Activated naive CD8-positive, alpha-beta T cell treated with anti-CD3 and anti-CD28 coated beads, Interleukin-2, amount 10 ng/mL, durations not matched to agents 7 days and 5 days (primary cell): Measurements from ENCODE around the gene AGPAT2. TPM values are rescaled to one million over a fixed set of nuclear protein-coding genes. Genes with fewer than 3 reads are reported as not detected.

Source experiments
- ATAC-seq: fragments of 150-1000 bp; cut with Tn5 transposase; one replicate; pipeline ENCODE4 v1.10.0; 2021; ENCODE audit warnings: low read depth, moderate library complexity
- POLR2A ChIA-PET: fragments of 350-600 bp; sonication (Branson Sonifier 250); formaldehyde crosslinking; loops from one replicate; lab custom pipeline; 2021; ENCODE audit warnings: antibody characterized with exemption; lab: Charles Lee
- DNase-seq: peaks from one replicate; pipeline ENCODE4 v3.0.0; 2021
- H3K27ac Mint-ChIP-seq: one replicate; pipeline ENCODE4 v1.8.0; 2022; ENCODE audit warnings: mild to moderate bottlenecking, mixed read lengths
- H3K27me3 Mint-ChIP-seq: one replicate; pipeline ENCODE4 v1.8.0; 2022; ENCODE audit warnings: mild to moderate bottlenecking, moderate library complexity, mixed read lengths
- H3K36me3 Mint-ChIP-seq: one replicate; pipeline ENCODE4 v1.8.0; 2021; ENCODE audit warnings: mild to moderate bottlenecking, mixed read lengths
- H3K4me1 Mint-ChIP-seq: one replicate; pipeline ENCODE4 v1.8.0; 2021; ENCODE audit warnings: mixed read lengths
- H3K4me3 Mint-ChIP-seq: one replicate; pipeline ENCODE4 v1.8.0; 2022; ENCODE audit warnings: mild to moderate bottlenecking, moderate library complexity, mixed read lengths
- H3K9me3 Mint-ChIP-seq: one replicate; pipeline ENCODE4 v1.8.0; 2021; ENCODE audit warnings: mixed read lengths
- microRNA-seq: library from miRNA; unstranded; fragments of <30 nt; microRNA quantifications from one replicate; pipeline ENCODE4 v1.2.0, GENCODE V29; 2022
- total RNA-seq, 2 experiments: library from RNA; stranded (reverse); gene quantifications; one replicate each; pipeline ENCODE4 v1.2.3, GENCODE V29; 2021

The AGPAT2 gene
- total RNA-seq, 2 experiments from 2014 or later = 21.6 to 24.8 TPM

GRCh38 chr9:136626740-136627642 is 60.3 kb downstream of the AGPAT2 start:
- peak; percentile 30 for DNase-seq

GRCh38 chr9:136626066-136626725 is 61.1 kb downstream of the AGPAT2 start:
- peak; percentile 24 for DNase-seq
- POLR2A ChIA-PET = no interaction called here
- H3K4me3 Mint-ChIP-seq = no peak overlapping the region

More at GRCh38 chr9:136626740-136627642, 60.3 kb downstream of the AGPAT2 start:
- Mint-ChIP-seq H3K27ac (no peak overlapping the region), H3K27me3 (no peaks in the 10 kb centered on the region), H3K36me3 (no peaks in the 10 kb centered on the region), H3K4me3 (no peak overlapping the region), H3K9me3 (no peaks in the 10 kb centered on the region), H3K4me1 (peaks cover 5% of the 10 kb centered on the region)
- no peak for ATAC-seq
- POLR2A ChIA-PET = interaction anchor here (0.8 kb wide), 1 partner anchor 140 kb away, joined by 3 read pairs; no protein-coding TSS in a partner anchor

GRCh38 chr9:136625101-136626065 is 61.9 kb downstream of the AGPAT2 start:
- DNase-seq = no peak
- no peaks in the 10 kb centered on the region for H3K9me3 Mint-ChIP-seq
- POLR2A ChIA-PET = interaction anchor here (0.6 kb wide), 1 partner anchor 93 kb away, joined by 3 read pairs; no protein-coding TSS in a partner anchor

More at GRCh38 chr9:136626066-136626725, 61.1 kb downstream of the AGPAT2 start:
- no peak overlapping the region for H3K27ac Mint-ChIP-seq
- H3K27me3 Mint-ChIP-seq = no peaks in the 10 kb centered on the region
- H3K4me1 Mint-ChIP-seq = peaks cover 5% of the 10 kb centered on the region
- no peak for ATAC-seq
- H3K36me3 Mint-ChIP-seq = no peaks in the 10 kb centered on the region
- H3K9me3 Mint-ChIP-seq = no peaks in the 10 kb centered on the region

DNA sequence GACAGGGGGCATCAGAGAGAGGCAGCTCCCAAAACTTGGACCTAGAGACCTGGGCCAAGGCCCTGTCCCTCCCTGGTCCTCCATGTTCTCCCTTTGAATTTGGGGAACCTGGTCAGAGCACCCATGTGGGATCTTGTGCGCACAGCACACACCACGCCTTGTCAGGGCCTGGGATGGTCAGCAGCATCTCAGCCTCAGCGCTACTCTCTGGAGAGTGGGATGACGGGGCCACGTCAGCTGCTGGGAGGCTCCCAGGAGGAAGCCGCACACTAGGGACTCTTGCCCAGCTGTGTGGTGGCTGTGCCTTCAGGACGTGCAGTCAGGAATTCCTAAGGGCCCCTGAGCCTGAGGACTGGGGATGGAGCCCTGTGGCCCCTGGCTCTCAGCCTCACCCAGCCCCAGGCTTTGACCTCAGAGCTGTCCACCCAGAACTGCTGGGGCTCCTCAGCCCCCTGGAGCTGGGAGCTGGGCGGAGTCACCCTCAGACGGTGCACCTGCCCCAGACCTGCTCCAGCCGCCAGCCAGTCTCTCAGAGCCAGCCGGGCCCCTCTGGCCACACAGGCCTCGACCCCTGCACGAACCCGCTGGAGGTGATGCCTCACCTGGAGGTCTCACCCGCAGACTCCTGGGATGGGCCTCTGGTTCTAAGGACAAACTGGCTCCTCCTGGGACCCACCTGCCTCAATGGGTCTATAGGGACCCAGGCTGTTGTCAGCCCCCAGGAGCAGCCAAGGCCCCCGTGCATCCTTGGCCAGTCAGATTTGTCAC is 62.9 kb downstream of the AGPAT2 start:
- H3K27me3 Mint-ChIP-seq = no peaks in the 10 kb centered on the region
- no peaks in the 10 kb centered on the region for H3K9me3 Mint-ChIP-seq
- H3K27ac Mint-ChIP-seq = no peak overlapping the region
- H3K36me3 Mint-ChIP-seq = no peaks in the 10 kb centered on the region
- no peak for ATAC-seq
- POLR2A ChIA-PET = no interaction called here
- H3K4me3 Mint-ChIP-seq = no peak overlapping the region
- no peaks in the 10 kb centered on the region for H3K4me1 Mint-ChIP-seq
- no peak for DNase-seq

More at GRCh38 chr9:136625101-136626065, 61.9 kb downstream of the AGPAT2 start:
- peaks cover 2% of the 10 kb centered on the region for H3K4me1 Mint-ChIP-seq
- H3K27me3 Mint-ChIP-seq = no peaks in the 10 kb centered on the region
- H3K27ac Mint-ChIP-seq = peak overlapping the region; percentile 24
- H3K36me3 Mint-ChIP-seq = no peaks in the 10 kb centered on the region
- H3K4me3 Mint-ChIP-seq = no peak overlapping the region
- no peak for ATAC-seq

DNA sequence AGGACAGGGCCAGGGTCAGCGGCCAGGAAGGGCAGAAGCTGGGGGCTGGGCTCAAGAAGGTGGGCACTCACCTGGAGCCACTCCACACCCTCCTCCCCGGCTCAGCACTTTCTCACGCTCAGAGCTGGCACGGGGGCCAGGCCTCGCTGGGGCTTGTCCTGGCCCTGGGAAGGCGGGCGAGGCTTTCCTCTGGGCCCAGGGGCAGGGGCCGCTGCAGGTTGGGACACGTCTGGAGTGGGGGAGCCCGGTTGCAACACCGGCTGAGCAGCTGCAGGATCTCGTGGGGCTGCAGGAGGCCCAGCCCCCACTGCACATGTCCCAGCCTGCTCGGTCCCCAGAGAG is 63.4 kb downstream of the AGPAT2 start:
- ATAC-seq (no peak), DNase-seq (no peak)
- no peak overlapping the region for H3K4me3 Mint-ChIP-seq
- POLR2A ChIA-PET = no interaction called here
- H3K36me3 Mint-ChIP-seq = no peaks in the 10 kb centered on the region
- H3K9me3 Mint-ChIP-seq = no peaks in the 10 kb centered on the region
- H3K27ac Mint-ChIP-seq = no peak overlapping the region
- peaks cover 3% of the 10 kb centered on the region for H3K4me1 Mint-ChIP-seq
- H3K27me3 Mint-ChIP-seq = no peaks in the 10 kb centered on the region

Small RNA genes lying within 50 kb of the gene (microRNA-seq; reads per million reads assigned to microRNA genes)
- 232 reads per million, percentile 67 among the genes with 10 or more reads in this experiment for gene MIR126

Other genes starting within 250 kb of the AGPAT2 start
- gene INPP5E, start 247.6 kb downstream of the AGPAT2 start, total RNA-seq = 10 to 100 TPM; 22.8 to 23.0 TPM
- 10 to 100 TPM; 88.0 to 90.2 TPM for gene SEC16A, start 204.4 kb downstream of the AGPAT2 start, total RNA-seq
- 10 to 100 TPM; 67.0 to 70.2 TPM for gene NOTCH1, start 141.4 kb downstream of the AGPAT2 start, total RNA-seq
- gene EGFL7, start 24.5 kb downstream of the AGPAT2 start, total RNA-seq = 1 to 10 TPM in 1 of 2 experiments, under 1 TPM in 1; 1.00 to 1.1 TPM
- gene DIPK1B, start 25.1 kb upstream of the AGPAT2 start, total RNA-seq = under 1 TPM in 1 of 2 experiments, not detected in 1; 0.11 TPM
- 1 to 10 TPM in 1 of 2 experiments, under 1 TPM in 1; 1.00 to 1.0 TPM for gene LCN10, start 55.5 kb upstream of the AGPAT2 start, total RNA-seq
- not detected for gene LCN6, start 61.1 kb upstream of the AGPAT2 start, total RNA-seq
- gene LCN8, start 70.8 kb upstream of the AGPAT2 start, total RNA-seq = not detected
- gene LCN15, start 77.1 kb upstream of the AGPAT2 start, total RNA-seq = not detected
- gene TMEM141, start 103.9 kb upstream of the AGPAT2 start, total RNA-seq = 10 to 100 TPM; 37.5 to 43.6 TPM
- gene CCDC183, start 108.9 kb upstream of the AGPAT2 start, total RNA-seq = 1 to 10 TPM; 1.7 to 2.2 TPM
- 10 to 100 TPM; 91.1 to 98.4 TPM for gene RABL6, start 120.5 kb upstream of the AGPAT2 start, total RNA-seq
- 1 to 10 TPM; 6.6 to 6.7 TPM for gene AJM1, start 155.0 kb upstream of the AGPAT2 start, total RNA-seq
- 10 to 100 TPM; 80.5 to 89.0 TPM for gene PHPT1, start 162.0 kb upstream of the AGPAT2 start, total RNA-seq
- gene MAMDC4, start 164.9 kb upstream of the AGPAT2 start, total RNA-seq = 10 to 100 TPM; 16.6 to 18.0 TPM
- 100 to 1,000 TPM; 289 to 297 TPM for gene EDF1, start 178.9 kb upstream of the AGPAT2 start, total RNA-seq
- gene TRAF2, start 199.1 kb upstream of the AGPAT2 start, total RNA-seq = 10 to 100 TPM; 44.0 to 52.1 TPM